Spleen (tissue), 11 donors: ENCODE results near the gene MXRA8. TPM values are rescaled to one million over a fixed set of nuclear protein-coding genes. Genes with fewer than 3 reads are reported as not detected.
A peak's percentile ranks its signal among the peaks of the same experiment; 100 is the strongest.

Source experiments
- DNase-seq: peaks from one replicate; pipeline ENCODE4 v3.0.0-alpha.2; 2020
- H3K27ac ChIP-seq, 8 donors: fragments of 200-600 bp; sonication (generic) in 7 of 8; 1 replicate in 4 of 8; 2 replicates in 4 of 8; pipeline versions ENCODE4 v1.5.0 to v1.8.0; 2016 to 2021; ENCODE audit warnings: inconsistent platforms in 4 of 8, mild to moderate bottlenecking in 4 of 8, moderate library complexity in 1 of 8
- H3K27me3 ChIP-seq, 7 donors: fragments of 200-600 bp; sonication (generic) in 6 of 7; replicated peaks in 1 of 7; 1 replicate in 4 of 7; 2 replicates in 3 of 7; pipeline versions ENCODE4 v1.5.0 to v1.8.0; 2016 to 2021; ENCODE audit warnings: inconsistent platforms in 3 of 7, mild to moderate bottlenecking in 1 of 7
- H3K36me3 ChIP-seq, 6 donors: fragments of 200-600 bp; sonication (generic) in 5 of 6; 1 replicate in 4 of 6; 2 replicates in 2 of 6; pipeline versions ENCODE4 v1.5.0 to v1.8.0; 2016 to 2021; ENCODE audit warnings: inconsistent platforms in 2 of 6
- H3K4me1 ChIP-seq, 6 donors: fragments of 200-600 bp; sonication (generic) in 5 of 6; 1 replicate in 3 of 6; 2 replicates in 3 of 6; pipeline versions ENCODE4 v1.5.0 to v1.8.0; 2016 to 2021; ENCODE audit warnings: inconsistent platforms in 3 of 6
- H3K4me3 ChIP-seq, 8 donors: fragments of 200-600 bp; sonication (generic) in 7 of 8; 1 replicate in 4 of 8; 2 replicates in 4 of 8; pipeline versions ENCODE4 v1.5.0 to v1.8.0; 2016 to 2021; ENCODE audit warnings: inconsistent platforms in 4 of 8, mild to moderate bottlenecking in 4 of 8, moderate library complexity in 2 of 8
- H3K9me3 ChIP-seq, 8 donors: fragments of 200-600 bp; sonication (generic) in 7 of 8; 1 replicate in 4 of 8; 2 replicates in 4 of 8; pipeline versions ENCODE4 v1.5.0 to v1.8.0; 2016 to 2021; ENCODE audit warnings: inconsistent platforms in 4 of 8
- POLR2A ChIP-seq, 3 donors: fragments of 450-650 bp; IDR thresholded peaks; one replicate each; pipeline ENCODE4 v1.5.1; 2017; ENCODE audit warnings: antibody characterized with exemption in 3 of 3, mild to moderate bottlenecking in 1 of 3
- POLR2AphosphoS5 ChIP-seq, 3 donors: sonication (generic); formaldehyde crosslinking; IDR thresholded peaks; one replicate each; pipeline ENCODE4 v1.5.1; 2017; ENCODE audit warnings: antibody characterized with exemption in 3 of 3
- WGBS, 5 donors: extraction: QIAGEN DNeasy Blood & Tissue Kit in 3 of 5; methylation state at CpG; one replicate each; pipeline versions ENCODE4 v1.1.5 to v1.1.7; 2013 to 2018; 5-methylcytosine and 5-hydroxymethylcytosine counted together
- intact Hi-C: fragments of 100-400 bp; cut with DNase I; formaldehyde crosslinking; loops from one replicate; pipeline ENCODE4 v1.15.0; 2023; ENCODE audit warnings: low total_unique reads
- polyA plus RNA-seq, 3 donors: library from polyadenylated mRNA; stranded (reverse); fragments of 200-250 nt; gene quantifications; one replicate each; pipeline ENCODE4 v1.2.1, GENCODE V29; 2013
- total RNA-seq, 7 donors: library from RNA; depleted of rRNA in 3 of 7; stranded (reverse); fragments of >200 nt in 3 of 7; fragmentation: NEBNext Ultra II Directional in 4 of 7; extraction: Animal tissue kit (Norgen Biotek cat#: 25700) in 4 of 7; gene quantifications; one replicate each; pipeline versions ENCODE4 v1.1.0 to v1.2.1, GENCODE V29; 2016 to 2021
- TF ChIP-seq, protein P1 (sequence below), 11 experiments: fragments of 200-600 bp in 7 of 11; fragments of 450-650 bp in 4 of 11; sonication (generic) in 4 of 11; IDR thresholded peaks in 8 of 11; conservative IDR thresholded peaks in 3 of 11; 1 replicate in 7 of 11; 2 replicates in 4 of 11; pipeline versions ENCODE4 v1.4.0 to v1.8.0; 2016 to 2021; ENCODE audit warnings: antibody characterized with exemption in 11 of 11, inconsistent platforms in 4 of 11, mild to moderate bottlenecking in 1 of 11
- donor health status: healthy with polysubstance abuse.
- donor health status: DM: no; HTN: no; CAD: no; lungs with moderate emphysema.
- donor health status: DM: no; HTN: no; CAD: no.
- donor health status: Bipolar disorder and iron deficiency.
- donor health status: healthy.
- donor health status: DM: no; HTN: no; CAD: no.
- donor health status: DM: yes; HTN: yes; CAD: no.

Gene MXRA8
- total and polyA plus RNA-seq, 10 donors, result 25.9 to 71.7 (median 47.1) TPM

DNA sequence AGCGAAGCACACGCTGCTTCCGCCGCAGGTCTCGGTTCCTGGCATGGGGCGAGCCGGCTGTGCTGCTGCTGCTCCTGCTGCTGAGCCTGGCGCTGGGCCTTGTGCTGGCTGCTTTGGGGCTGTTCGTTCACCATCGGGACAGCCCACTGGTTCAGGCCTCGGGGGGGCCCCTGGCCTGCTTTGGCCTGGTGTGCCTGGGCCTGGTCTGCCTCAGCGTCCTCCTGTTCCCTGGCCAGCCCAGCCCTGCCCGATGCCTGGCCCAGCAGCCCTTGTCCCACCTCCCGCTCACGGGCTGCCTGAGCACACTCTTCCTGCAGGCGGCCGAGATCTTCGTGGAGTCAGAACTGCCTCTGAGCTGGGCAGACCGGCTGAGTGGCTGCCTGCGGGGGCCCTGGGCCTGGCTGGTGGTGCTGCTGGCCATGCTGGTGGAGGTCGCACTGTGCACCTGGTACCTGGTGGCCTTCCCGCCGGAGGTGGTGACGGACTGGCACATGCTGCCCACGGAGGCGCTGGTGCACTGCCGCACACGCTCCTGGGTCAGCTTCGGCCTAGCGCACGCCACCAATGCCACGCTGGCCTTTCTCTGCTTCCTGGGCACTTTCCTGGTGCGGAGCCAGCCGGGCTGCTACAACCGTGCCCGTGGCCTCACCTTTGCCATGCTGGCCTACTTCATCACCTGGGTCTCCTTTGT lies 24.7 kb downstream of the MXRA8 start:
- peak; percentile 21 to 59 (median 27) for TF ChIP-seq POLR2AphosphoS5 (IDR thresholded peaks at IDR 0.05)
- TF ChIP-seq, protein P1, sequence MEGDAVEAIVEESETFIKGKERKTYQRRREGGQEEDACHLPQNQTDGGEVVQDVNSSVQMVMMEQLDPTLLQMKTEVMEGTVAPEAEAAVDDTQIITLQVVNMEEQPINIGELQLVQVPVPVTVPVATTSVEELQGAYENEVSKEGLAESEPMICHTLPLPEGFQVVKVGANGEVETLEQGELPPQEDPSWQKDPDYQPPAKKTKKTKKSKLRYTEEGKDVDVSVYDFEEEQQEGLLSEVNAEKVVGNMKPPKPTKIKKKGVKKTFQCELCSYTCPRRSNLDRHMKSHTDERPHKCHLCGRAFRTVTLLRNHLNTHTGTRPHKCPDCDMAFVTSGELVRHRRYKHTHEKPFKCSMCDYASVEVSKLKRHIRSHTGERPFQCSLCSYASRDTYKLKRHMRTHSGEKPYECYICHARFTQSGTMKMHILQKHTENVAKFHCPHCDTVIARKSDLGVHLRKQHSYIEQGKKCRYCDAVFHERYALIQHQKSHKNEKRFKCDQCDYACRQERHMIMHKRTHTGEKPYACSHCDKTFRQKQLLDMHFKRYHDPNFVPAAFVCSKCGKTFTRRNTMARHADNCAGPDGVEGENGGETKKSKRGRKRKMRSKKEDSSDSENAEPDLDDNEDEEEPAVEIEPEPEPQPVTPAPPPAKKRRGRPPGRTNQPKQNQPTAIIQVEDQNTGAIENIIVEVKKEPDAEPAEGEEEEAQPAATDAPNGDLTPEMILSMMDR (IDR thresholded peaks at IDR 0.05 in 8 of 11, conservative IDR thresholded peaks at IDR 0.05 in 3 of 11), result no peak
- Histone ChIP-seq H3K4me3 (no peak overlapping the region), H3K27ac (no peak overlapping the region), H3K27me3 (no peaks in the 10 kb centered on the region), H3K9me3 (no peaks in the 10 kb centered on the region), H3K4me1 (peaks cover 0 to 48% (median 26%) of the 10 kb centered on the region in 6 donors), H3K36me3 (peaks cover 0 to 41% (median 10%) of the 10 kb centered on the region in 6 donors)
- intact Hi-C loops, result no loop called here
- WGBS, 5 donors, result 88 to 93% (median 89%) methylated on average over 5 to 36 of the region's 36 CpGs
- no peak for DNase-seq

DNA sequence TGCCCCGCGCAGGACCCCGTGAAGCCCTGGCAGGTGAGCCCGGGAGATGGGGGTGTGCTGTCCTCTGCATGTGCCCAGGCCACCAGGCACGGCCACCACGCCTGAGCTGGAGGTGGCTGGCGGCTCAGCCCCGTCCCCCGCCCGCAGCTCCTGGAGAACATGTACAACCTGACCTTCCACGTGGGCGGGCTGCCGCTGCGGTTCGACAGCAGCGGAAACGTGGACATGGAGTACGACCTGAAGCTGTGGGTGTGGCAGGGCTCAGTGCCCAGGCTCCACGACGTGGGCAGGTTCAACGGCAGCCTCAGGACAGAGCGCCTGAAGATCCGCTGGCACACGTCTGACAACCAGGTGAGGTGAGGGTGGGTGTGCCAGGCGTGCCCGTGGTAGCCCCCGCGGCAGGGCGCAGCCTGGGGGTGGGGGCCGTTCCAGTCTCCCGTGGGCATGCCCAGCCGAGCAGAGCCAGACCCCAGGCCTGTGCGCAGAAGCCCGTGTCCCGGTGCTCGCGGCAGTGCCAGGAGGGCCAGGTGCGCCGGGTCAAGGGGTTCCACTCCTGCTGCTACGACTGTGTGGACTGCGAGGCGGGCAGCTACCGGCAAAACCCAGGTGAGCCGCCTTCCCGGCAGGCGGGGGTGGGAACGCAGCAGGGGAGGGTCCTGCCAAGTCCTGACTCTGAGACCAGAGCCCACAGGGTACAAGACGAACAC lies 25.4 kb downstream of the MXRA8 start:
- TF ChIP-seq, protein P1 (IDR thresholded peaks at IDR 0.05 in 8 of 11, conservative IDR thresholded peaks at IDR 0.05 in 3 of 11), result no peak
- peak in 2 of 3 donors; percentile 2 to 32 for TF ChIP-seq POLR2AphosphoS5 (IDR thresholded peaks at IDR 0.05)
- Histone ChIP-seq H3K9me3 (no peaks in the 10 kb centered on the region), H3K4me3 (no peak overlapping the region), H3K36me3 (peaks cover 0 to 41% (median 10%) of the 10 kb centered on the region in 6 donors), H3K27me3 (no peaks in the 10 kb centered on the region), H3K27ac (no peak overlapping the region), H3K4me1 (peaks cover 0 to 56% (median 29%) of the 10 kb centered on the region in 6 donors)
- 81 to 91% (median 86%) methylated on average over 15 to 48 of the region's 48 CpGs for WGBS, 5 donors
- intact Hi-C loops, result no loop called here
- no peak for DNase-seq

DNA sequence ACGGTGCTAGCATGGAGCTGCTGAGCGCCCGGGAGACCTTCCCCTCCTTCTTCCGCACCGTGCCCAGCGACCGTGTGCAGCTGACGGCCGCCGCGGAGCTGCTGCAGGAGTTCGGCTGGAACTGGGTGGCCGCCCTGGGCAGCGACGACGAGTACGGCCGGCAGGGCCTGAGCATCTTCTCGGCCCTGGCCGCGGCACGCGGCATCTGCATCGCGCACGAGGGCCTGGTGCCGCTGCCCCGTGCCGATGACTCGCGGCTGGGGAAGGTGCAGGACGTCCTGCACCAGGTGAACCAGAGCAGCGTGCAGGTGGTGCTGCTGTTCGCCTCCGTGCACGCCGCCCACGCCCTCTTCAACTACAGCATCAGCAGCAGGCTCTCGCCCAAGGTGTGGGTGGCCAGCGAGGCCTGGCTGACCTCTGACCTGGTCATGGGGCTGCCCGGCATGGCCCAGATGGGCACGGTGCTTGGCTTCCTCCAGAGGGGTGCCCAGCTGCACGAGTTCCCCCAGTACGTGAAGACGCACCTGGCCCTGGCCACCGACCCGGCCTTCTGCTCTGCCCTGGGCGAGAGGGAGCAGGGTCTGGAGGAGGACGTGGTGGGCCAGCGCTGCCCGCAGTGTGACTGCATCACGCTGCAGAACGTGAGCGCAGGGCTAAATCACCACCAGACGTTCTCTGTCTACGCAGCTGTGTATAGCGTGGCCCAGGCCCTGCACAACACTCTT lies 26.2 kb downstream of the MXRA8 start:
- Histone ChIP-seq H3K4me1 (peaks cover 0 to 63% (median 36%) of the 10 kb centered on the region in 6 donors), H3K27me3 (no peaks in the 10 kb centered on the region), H3K9me3 (no peaks in the 10 kb centered on the region), H3K27ac (no peak overlapping the region), H3K4me3 (no peak overlapping the region), H3K36me3 (peaks cover 0 to 41% (median 17%) of the 10 kb centered on the region in 6 donors)
- intact Hi-C loops, result no loop called here
- TF ChIP-seq POLR2AphosphoS5 (IDR thresholded peaks at IDR 0.05) (peak in 2 of 3 donors; percentile 20 to 35), POLR2A (IDR thresholded peaks at IDR 0.05) (no peak)
- TF ChIP-seq, protein P1 (IDR thresholded peaks at IDR 0.05 in 8 of 11, conservative IDR thresholded peaks at IDR 0.05 in 3 of 11), result no peak
- 86 to 90% (median 88%) methylated on average over 40 to 57 of the region's 57 CpGs for WGBS, 5 donors
- no peak for DNase-seq
